ENCODE results near the gene TRMT112.

The TRMT112 gene

GRCh38 chr11:64317325-64317960, at the start of gene TRMT112:
Gene TRMT112, minus strand, starts transcription at chr11:64317559. Its CDS starts 33 bp downstream, at chr11:64317526.
- TF ChIP-seq, protein P1, sequence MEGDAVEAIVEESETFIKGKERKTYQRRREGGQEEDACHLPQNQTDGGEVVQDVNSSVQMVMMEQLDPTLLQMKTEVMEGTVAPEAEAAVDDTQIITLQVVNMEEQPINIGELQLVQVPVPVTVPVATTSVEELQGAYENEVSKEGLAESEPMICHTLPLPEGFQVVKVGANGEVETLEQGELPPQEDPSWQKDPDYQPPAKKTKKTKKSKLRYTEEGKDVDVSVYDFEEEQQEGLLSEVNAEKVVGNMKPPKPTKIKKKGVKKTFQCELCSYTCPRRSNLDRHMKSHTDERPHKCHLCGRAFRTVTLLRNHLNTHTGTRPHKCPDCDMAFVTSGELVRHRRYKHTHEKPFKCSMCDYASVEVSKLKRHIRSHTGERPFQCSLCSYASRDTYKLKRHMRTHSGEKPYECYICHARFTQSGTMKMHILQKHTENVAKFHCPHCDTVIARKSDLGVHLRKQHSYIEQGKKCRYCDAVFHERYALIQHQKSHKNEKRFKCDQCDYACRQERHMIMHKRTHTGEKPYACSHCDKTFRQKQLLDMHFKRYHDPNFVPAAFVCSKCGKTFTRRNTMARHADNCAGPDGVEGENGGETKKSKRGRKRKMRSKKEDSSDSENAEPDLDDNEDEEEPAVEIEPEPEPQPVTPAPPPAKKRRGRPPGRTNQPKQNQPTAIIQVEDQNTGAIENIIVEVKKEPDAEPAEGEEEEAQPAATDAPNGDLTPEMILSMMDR (conservative IDR thresholded peaks at IDR 0.05; ENCODE audit: low read depth, low read length), result no peak
- peak within 1 kb of the TSS; percentile 99 for H3K4me3 ChIP-seq (ENCODE audit: low read depth, low read length)
- DNase-seq (ENCODE audit: low read depth), result peak; percentile 99

- DNase-seq (ENCODE audit: low read depth), result peak; percentile 45
- no peak overlapping the region for H3K4me3 ChIP-seq (ENCODE audit: low read depth, low read length)
- TF ChIP-seq, protein P1 (conservative IDR thresholded peaks at IDR 0.05; ENCODE audit: low read depth, low read length), result no peak
Measured at GRCh38 chr11:64366751-64367150, 49.4 kb upstream of the TRMT112 start.

GRCh38 chr11:64364911-64365310, 47.6 kb upstream of the TRMT112 start:
- TF ChIP-seq, protein P1 (conservative IDR thresholded peaks at IDR 0.05; ENCODE audit: low read depth, low read length), result no peak
- no peak overlapping the region for H3K4me3 ChIP-seq (ENCODE audit: low read depth, low read length)
- DNase-seq (ENCODE audit: low read depth), result no peak

- DNase-seq (ENCODE audit: low read depth), result no peak
- no peak overlapping the region for H3K4me3 ChIP-seq (ENCODE audit: low read depth, low read length)
- TF ChIP-seq, protein P1 (conservative IDR thresholded peaks at IDR 0.05; ENCODE audit: low read depth, low read length), result no peak
Measured at GRCh38 chr11:64364435-64364834, 47.1 kb upstream of the TRMT112 start.

GRCh38 chr11:64362339-64362738, 45.0 kb upstream of the TRMT112 start:
- TF ChIP-seq, protein P1 (conservative IDR thresholded peaks at IDR 0.05; ENCODE audit: low read depth, low read length), result no peak
- no peak for DNase-seq (ENCODE audit: low read depth)
- no peak overlapping the region for H3K4me3 ChIP-seq (ENCODE audit: low read depth, low read length)

GRCh38 chr11:64361659-64362058, 44.3 kb upstream of the TRMT112 start:
- TF ChIP-seq, protein P1 (conservative IDR thresholded peaks at IDR 0.05; ENCODE audit: low read depth, low read length), result no peak
- H3K4me3 ChIP-seq (ENCODE audit: low read depth, low read length), result no peak overlapping the region
- no peak for DNase-seq (ENCODE audit: low read depth)

GRCh38 chr11:64360448-64360921, 43.1 kb upstream of the TRMT112 start:
- DNase-seq (ENCODE audit: low read depth), result no peak
- TF ChIP-seq, protein P1 (conservative IDR thresholded peaks at IDR 0.05; ENCODE audit: low read depth, low read length), result no peak
- peak overlapping the region; percentile 92 for H3K4me3 ChIP-seq (ENCODE audit: low read depth, low read length)

Measured in choroid plexus epithelial cell (primary cell).